GM21447 (cell line): Measurements from ENCODE around the gene ABLIM1.

ENCODE experiments used
- ATAC-seq: cut with Tn5 transposase; IDR thresholded peaks from one replicate; pipeline ENCODE4 v1.9.1; 2021; ENCODE audit not compliant: unreplicated experiment

Gene ABLIM1

DNA sequence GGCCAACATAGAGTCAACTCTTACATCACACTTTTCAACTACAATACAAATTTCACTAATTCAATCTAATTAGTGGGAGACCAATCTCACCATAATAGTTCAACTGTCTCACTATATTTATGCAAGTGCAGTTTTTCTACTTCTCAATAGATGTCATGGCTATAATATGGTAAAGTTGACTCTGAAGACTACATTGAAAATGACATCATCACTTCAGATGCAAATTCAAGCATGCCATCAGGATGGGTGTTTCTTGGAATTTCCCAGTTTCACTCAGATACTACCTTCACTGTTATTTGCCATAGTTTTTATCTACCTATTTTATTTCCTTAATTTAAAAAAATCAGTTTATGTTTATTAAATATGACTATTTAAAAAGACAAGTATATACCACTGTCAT is 67.1 kb downstream of the ABLIM1 start:
- no peak for ATAC-seq

DNA sequence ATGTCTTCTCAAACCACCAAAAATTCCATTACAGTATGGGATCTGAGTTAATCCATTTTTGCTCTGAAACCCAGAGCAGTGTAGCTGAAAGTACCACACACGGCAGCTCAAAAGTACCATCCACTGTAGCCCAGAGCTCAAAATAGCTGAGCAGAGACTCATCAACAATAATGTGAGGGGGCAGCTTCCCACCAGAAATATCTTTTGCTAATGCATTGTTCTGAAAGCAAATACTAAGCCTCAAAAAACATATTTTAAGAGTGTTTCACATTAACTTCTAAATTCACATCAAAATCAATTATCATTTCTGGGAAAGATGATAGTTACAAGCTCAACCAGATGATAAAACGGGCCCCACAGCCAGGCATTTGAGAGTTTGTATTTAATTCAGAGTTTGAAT is 73.7 kb downstream of the ABLIM1 start:
- ATAC-seq: no peak

DNA sequence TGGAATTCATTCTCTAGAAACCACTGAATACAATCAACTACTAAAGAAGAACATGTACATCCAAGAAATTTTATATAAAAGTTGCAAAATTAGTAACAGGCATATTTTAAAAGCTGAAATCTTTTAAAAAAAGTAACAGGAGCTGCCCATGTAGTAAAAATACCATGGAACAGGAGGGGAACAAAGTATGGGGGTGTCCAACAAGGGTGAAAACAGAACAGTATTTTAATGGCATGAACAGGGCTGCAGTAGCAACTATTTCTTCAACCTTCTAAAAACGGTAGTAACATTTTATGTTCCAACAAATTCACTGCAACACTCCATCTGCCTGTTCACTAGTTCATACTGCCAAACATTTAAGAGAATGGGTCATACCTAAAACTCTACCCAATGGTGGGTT is 77.0 kb downstream of the ABLIM1 start:
- no peak for ATAC-seq

DNA sequence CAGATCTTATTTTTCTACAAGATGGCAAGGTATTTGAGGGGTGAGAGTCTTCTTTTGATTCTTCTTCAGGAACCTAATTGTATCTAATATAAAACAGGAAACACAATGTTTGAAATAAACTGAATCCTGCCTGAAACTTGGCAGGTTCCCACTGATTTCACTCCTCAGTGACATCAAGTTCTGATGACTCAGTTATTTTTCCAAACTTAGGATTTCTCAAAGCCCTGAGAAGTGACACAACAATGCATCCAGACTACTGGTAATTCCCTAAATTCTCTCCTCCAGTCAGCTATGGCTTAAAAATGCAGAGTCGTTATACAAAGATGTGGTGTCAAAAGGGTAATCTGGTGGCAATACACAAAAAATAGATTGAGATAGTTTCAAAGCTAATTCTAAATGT is 80.9 kb downstream of the ABLIM1 start:
- no peak for ATAC-seq

DNA sequence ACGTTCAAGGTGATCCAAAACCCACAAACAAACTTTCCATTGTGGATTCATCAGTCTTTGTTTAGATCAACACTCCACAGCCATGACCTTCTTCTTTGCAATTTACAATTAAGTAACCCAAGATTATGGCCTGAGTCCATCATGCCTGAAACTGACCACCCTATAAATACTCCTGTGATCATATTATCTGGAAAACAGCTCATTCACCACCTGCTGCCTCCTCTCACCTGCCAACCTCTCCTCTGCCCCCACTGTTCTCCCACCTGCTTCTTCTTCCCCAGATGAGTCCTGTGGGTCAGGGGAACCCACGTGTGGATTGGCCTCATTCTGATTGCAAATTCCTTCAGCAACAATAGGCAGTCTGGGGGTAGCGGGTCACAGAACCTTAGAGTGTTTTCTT is 81.4 kb downstream of the ABLIM1 start:
- no peak for ATAC-seq

DNA sequence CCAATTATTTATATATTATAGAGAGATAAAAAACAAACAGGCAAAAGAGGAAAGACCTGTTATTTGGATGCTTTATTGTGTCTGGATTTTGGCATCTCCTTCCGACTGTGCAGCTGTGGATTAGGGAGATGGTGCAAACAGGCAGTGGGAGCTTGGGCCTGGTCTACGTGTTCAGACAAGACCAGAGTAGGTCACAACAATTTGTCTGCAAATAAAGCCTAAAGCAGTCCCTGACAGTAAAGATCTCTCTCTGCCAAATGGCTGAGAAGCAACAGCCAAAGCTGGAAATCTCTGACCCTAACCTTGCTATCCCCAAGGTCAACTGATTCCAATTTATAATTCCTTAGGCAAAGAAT is 82.0 kb downstream of the ABLIM1 start:
- no peak for ATAC-seq

DNA sequence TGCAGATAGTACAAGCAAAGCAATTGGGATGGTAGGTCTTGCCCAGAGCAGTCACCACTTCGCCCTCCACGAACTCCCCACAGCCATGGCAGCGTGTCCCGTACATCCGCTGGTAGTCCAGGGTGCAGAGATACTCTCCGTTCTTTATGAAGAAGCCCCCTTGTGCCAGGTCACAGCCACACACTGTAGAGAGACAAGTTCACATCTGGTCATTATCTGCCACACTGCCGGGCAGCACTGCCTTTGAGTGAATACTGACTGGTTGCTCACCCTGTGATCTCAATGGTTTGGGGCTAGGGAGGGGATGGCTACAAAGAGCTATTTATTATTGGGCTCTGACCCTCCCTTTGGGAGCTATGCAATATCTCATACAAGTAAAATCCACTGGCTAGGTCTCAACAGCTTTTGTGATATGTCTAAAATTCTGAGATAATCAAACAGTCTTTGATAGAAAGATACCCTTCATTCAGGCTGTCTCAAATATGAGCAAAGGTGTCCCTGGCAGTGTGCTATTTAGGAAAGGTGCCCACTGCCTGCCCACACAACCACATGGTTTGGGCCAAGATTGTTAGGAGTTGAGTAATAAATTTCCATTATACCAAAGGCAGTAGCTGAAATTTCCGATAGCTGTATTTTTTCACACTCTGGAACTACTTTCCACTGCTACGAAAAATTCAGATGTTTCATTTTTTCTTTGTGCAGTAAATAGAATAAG is 82.5 kb downstream of the ABLIM1 start:
- ATAC-seq: no peak

DNA sequence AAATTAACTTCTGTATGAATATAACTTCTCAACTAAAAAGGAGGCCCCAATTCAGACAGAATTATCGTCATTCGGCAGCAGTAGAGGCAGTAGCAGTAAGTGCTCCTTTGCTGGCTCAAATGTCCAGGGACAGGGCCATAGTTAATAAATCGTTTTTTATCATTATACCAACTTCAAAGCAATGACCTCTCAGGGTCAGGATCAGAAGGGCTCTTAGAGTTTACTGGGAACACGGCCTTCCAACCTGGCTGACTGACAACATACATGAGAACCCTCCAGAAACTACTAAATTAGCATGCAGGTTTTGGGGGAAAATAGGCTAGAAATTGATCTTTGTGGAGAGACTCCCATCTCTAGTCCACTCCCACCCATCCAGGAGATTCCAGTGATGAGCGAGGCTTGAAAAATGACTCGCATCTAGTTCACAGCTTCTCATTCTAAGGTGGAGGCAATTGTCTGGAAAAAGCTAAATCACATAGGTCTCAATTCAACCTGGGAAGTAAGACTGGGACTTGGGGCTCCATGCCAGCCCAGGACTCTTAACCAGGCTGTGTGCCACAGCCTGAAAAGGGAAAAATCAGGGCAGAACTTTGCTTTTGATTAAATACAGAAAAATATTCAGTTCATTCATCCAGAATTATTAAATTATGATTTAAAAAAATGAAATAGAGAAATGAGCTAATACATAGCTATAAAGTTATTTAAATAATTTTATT is 84.6 kb downstream of the ABLIM1 start:
- ATAC-seq: no peak

DNA sequence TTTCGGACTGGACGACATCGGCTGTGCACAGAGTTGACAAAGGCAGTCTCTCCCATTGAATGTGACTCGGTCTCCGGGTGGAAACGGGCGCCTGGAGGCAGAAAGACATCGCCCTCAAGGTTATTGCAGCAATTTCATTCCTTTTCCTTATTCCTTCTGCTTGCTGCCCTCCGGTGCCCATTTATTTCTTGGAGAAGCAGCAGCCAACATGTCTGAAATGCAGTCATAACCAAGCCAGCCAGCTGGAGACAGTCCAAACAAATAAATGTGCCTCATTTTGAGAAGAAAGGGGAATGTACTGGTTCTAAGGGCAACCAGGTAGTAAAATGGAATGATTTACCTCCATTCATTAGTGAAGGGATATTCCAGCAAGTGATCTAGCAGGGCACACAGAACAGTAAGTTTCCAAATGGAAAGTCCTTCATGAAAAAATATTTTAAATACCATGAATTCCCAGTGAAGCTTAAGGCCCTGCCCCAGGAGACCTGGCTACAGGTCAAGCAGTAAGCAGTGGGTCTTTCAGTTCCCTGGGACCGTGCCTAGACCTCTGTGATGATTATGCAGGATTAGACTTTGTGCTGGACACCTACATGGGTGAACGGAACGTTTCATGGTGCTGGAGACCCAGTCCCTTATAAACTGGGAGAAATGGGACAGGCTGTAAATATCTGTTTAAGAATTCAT is 86.6 kb downstream of the ABLIM1 start:
- no peak for ATAC-seq

DNA sequence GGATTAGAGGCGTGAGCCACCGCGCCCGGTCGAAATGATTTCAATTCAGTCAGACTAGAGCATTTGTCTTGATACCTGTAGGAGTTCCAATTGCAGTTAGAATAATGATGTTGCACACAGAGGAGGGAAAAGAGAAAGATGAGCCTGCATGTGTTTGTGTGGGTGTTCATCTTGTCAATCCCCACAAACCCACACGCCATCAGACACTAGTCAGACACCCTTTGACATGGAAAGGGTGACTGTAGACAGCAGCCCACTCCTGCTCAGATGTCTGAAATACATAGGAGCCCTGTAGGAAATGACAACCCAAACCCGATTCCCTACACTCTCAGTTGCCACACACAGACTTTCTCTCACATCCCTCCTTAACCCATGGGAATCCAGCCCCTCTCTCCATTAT is 92.0 kb downstream of the ABLIM1 start:
- no peak for ATAC-seq

DNA sequence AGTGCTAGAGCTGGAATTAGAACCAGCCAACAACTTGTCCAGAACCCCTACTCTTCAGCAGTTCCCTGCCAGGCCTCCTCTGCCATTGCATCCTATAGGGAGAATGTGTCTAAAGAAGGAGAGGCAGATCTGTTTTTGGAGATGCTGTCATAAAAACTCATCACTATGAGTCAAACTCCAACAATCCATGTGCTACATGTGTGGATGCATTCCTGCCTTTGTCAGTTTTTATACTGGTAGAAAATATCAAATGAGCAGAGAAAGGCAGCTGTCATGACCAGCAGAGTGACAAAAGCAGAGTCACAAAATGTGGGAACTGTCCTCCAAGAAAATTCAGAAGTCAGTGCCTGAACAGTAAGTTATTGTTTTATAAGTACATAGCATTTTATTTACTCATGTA is 93.0 kb downstream of the ABLIM1 start:
- no peak for ATAC-seq

DNA sequence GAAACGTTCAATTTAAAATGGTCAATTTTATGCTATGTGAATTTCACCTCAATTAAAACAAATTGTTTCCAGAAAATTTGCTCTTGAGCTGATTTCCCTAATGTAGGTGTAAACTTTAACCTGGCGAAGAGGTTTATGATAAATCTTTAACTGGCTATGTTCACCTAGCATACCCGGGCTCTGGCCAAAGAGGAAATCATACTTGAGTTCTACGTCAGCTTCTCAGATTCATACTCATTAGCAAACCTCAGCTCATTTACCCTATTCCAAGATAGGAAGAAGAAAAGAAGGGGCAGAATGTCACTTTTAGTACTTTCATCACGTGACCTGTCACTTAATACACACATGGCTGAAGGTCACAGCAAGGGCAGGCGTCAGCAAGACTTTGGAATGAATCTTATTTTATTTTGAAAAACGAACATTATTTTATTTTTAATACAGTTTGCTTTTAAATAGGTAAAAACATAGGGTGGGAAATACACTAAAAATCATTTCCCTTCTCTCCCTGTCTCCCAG is 97.0 kb downstream of the ABLIM1 start:
- ATAC-seq: no peak

DNA sequence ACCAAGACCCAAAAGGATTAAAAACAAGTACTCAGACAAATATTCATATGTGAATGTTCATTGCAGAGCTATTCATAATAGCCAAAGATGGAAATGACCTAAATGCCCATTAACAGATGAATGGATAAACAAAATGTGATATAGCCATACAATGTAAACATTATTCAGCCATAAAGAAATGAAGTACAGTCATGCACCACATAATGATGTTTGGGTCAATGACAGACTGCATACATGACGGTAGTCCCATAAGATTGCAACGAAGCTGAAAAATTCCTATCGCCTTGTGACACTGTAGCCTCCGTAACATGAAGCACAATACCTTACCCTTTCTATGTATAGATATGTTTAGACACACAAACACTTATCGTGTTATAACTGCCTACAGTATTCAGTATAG is 97.9 kb downstream of the ABLIM1 start:
- ATAC-seq: no peak

DNA sequence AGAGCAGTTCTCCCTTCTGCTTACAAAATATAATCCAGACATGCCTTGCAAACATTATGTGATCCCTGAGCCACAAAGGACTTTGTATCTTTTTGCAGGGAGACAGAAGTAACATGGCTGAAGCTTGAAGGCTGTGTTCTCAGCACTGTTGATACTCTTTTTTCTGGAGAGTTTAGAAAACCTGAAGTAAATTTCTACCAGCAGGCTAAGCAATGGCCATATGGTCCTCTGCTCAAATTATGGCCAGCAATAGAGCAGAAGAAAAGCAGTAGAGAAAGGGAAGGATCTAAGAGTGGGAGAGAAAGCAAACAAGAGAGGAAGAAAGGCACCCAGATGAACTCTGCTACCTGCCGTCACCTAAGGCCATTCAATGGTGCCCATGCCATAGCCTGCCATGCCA is 98.4 kb downstream of the ABLIM1 start:
- no peak for ATAC-seq

DNA sequence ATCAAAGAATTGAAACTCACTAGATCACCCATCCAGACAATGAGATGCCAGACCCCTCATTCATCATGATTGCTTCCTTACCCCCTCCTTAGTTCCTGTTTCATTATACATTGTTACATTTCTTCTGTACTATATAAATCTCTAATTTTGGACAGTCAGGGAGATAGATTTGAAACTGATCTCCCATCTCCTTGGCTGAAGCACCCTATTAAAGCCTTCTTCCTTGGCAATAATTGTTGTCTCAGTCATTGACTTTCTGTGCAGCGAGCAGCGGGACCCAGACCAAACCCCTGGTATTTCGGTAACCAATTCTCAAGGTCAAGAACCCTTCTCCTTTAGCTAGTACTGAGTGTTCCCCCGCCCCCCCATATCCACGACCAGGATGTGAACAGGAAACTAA is 100.2 kb downstream of the ABLIM1 start:
- ATAC-seq: no peak

DNA sequence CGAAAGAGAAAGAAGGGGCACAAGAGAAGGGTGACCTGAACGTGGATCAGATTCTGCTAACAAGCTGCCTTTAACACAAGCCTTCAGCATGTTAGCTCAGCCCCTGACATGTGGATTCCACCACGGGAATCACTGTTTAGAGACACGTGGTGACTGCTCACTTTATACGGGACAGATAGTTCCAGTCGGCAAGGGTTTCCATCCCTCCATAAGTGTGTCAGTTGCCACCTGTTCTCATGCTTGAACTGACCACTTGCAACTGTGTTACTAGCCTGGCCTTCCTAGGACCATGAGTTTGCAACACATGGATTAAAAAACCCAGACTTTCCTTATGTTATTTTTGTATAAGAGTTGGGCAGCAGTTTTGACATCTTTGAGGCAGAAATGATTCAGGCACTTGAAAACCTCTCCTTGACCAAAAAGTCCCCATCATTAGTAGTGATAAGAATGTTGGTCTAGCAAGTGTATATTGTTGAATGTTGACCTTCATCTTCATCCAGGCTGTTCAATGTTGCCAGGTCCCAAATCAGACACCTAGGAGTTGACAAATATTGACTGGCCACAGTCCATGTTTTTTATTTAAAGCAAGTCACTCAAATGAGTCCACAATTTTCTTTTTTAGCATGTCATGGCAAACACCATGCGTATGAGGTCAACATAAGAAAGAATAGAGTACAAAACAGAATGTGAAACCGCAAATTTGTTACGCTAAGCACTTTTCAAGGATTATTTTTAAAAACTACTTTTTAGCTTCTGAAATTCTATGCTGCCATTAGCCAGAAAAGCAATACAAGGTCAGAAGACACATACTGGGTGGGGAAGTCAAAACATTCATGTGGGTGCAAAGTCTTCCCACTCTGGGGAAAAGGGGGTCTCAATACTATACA is 101.6 kb downstream of the ABLIM1 start:
- ATAC-seq: no peak

DNA sequence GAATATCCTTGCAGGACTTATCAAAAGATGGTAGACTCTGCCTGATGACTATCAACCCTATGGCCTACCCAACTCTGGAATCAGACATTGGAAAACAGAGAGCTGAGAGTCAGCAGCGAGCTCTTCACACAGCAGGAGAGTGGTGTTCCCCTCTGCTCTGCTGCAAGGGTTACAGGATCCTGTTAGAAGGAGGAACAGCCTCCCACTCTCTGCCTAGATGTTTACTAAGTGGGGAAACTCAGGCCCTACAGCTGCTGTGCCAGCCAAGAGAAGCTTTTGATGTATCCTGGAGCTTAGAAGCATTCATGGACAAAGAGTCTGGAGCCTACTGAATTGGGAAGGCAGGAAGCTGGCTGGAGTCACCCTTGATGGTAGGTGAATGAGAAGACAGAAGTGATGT is 104.6 kb downstream of the ABLIM1 start:
- ATAC-seq: no peak

DNA sequence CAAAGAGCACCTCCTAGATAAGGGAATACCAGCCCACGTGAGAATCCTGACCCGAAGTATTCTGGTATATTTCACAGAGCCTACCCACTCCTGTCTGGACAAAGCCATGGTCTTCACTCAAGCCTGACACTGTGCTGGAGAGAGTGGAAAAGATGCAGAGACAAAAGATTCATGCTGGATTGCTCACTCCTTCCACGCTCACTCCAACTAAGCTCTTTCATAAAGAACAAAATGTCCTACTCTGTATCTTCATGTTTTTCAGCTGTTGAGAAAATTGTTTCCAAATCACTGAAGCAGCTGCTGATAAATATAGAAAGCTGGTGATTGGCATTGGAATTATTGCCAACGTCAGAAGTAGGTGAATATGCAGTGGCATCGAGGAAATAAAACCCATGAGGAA is 106.0 kb downstream of the ABLIM1 start:
- no peak for ATAC-seq

DNA sequence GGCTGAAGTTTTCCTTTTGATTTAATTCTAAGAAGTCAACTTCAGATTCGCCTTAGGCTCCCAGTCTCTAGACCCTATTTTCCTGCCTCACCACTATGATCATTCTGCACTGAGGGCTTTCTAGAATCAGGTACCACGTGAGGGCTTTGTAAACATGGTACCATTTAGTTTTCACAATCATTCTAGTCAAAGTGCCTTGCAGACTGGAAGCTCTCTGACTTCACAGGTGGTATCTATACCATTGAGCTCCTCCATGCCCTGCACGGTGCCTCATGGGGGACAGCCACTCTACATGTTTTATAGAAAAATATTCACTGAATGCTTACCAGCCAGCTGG is 106.5 kb downstream of the ABLIM1 start:
- no peak for ATAC-seq

DNA sequence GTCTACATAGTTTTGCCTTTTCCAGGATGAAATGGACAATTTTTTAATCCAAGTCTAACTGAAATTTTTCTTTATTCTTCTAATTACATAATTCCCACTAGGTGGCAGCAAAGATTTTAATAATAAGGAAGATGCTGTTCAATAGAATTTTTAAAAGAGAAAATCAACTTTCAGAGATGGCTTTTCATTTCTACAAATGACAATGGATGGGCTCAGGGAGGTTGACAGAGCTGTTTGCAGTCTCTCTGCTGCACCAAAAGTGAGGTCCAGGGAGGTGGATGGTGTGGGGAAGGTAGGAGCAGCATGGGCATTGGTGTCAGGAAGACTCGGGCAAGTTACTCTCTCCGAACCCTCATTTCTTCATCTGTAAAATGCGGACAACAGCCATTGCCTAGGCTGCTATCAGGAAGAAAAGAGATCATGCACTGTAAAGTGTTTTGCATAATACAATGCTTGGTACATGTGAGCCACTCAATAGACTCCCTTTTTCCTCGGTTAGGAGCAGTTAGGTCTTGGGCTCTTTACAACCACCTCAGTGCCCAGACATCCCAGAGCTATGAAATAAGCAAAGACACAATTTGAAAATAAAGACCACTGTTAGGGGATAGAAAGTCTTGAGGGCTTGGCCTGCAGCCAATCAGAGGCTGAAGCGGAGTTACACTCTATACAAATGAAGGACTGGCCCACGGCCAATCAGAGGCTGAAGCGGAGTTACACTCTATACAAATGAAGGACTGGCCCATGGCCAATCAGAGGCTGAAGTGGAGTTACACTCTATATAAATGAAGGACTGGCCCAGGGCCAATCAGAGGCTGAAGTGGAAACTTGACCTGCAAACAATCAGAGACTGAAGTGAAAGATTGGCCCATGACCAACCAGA is 107.1 kb downstream of the ABLIM1 start:
- no peak for ATAC-seq
